A549 (cell line): ENCODE measurements around the gene BRSK2.

Experiments
- MAFK ChIP-seq: fragments of 450-650 bp; IDR thresholded peaks from 2 replicates; pipeline ENCODE4 v1.6.1; 2014; ENCODE audit not compliant: partially characterized antibody
- MAZ ChIP-seq: fragments of 150-350 bp; IDR thresholded peaks from 2 replicates; pipeline ENCODE4 v1.6.1; 2014; ENCODE audit warnings: antibody characterized with exemption, low read depth, low read length, borderline replicate concordance
- NR3C1 ChIP-seq: fragments of >200 bp; sonication (Bioruptor Twin); formaldehyde crosslinking; IDR thresholded peaks from 3 replicates; pipeline ENCODE4 v1.6.1; 2017
- TF ChIP-seq, protein P1 (sequence below): fragments of 200-600 bp; sonication (generic); IDR thresholded peaks from 2 replicates; pipeline ENCODE4 v1.6.1; 2016; ENCODE audit warnings: antibody characterized with exemption, mild to moderate bottlenecking, moderate library complexity
- TF ChIP-seq, protein P2 (sequence below): fragments of >200 bp; sonication (Bioruptor Twin); formaldehyde crosslinking; IDR thresholded peaks from 3 replicates; pipeline ENCODE4 v1.6.1; 2016
- TF ChIP-seq, protein P3 (sequence below): fragments of >200 bp; sonication (Bioruptor Twin); formaldehyde crosslinking; IDR thresholded peaks from 3 replicates; pipeline ENCODE4 v1.5.1; 2016

DNA sequence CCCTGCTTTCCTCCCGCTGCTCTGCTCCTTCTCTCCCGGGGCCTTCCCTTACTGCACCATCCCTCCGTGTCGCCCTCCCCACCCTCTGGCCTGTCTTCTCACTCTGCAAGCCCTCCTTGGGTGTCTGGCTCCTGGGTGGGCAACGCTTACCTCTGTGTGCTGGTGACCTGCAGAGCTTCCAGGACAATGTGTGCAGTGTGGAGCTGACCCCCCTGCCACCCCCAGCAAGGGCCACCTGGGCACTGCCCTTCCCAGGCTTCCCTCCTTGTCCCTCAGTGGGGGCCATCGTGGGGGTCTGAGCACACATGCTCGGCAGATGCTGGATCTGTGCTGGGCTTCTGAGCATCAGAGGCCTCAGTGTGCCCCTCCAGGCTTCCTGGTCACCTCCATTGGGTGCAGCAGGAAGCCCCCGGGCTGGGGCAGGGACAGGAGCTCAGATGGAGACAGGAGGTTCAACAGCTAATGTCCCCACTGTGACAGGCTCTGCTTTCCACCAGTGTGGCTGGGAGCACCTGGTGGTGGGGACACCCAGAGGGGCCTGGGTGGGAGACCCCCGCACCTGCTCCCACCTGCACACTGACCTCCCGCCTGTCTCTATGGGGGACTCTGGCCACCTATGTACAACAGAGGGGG is 7.8 kb upstream of the BRSK2 start:
- no peak for TF ChIP-seq MAZ
- no peak for TF ChIP-seq MAFK
- TF ChIP-seq NR3C1, result no peak
- TF ChIP-seq, protein P1, sequence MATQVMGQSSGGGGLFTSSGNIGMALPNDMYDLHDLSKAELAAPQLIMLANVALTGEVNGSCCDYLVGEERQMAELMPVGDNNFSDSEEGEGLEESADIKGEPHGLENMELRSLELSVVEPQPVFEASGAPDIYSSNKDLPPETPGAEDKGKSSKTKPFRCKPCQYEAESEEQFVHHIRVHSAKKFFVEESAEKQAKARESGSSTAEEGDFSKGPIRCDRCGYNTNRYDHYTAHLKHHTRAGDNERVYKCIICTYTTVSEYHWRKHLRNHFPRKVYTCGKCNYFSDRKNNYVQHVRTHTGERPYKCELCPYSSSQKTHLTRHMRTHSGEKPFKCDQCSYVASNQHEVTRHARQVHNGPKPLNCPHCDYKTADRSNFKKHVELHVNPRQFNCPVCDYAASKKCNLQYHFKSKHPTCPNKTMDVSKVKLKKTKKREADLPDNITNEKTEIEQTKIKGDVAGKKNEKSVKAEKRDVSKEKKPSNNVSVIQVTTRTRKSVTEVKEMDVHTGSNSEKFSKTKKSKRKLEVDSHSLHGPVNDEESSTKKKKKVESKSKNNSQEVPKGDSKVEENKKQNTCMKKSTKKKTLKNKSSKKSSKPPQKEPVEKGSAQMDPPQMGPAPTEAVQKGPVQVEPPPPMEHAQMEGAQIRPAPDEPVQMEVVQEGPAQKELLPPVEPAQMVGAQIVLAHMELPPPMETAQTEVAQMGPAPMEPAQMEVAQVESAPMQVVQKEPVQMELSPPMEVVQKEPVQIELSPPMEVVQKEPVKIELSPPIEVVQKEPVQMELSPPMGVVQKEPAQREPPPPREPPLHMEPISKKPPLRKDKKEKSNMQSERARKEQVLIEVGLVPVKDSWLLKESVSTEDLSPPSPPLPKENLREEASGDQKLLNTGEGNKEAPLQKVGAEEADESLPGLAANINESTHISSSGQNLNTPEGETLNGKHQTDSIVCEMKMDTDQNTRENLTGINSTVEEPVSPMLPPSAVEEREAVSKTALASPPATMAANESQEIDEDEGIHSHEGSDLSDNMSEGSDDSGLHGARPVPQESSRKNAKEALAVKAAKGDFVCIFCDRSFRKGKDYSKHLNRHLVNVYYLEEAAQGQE, result no peak
- TF ChIP-seq, protein P2, sequence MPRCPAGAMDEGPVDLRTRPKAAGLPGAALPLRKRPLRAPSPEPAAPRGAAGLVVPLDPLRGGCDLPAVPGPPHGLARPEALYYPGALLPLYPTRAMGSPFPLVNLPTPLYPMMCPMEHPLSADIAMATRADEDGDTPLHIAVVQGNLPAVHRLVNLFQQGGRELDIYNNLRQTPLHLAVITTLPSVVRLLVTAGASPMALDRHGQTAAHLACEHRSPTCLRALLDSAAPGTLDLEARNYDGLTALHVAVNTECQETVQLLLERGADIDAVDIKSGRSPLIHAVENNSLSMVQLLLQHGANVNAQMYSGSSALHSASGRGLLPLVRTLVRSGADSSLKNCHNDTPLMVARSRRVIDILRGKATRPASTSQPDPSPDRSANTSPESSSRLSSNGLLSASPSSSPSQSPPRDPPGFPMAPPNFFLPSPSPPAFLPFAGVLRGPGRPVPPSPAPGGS, result no peak
- TF ChIP-seq, protein P3, sequence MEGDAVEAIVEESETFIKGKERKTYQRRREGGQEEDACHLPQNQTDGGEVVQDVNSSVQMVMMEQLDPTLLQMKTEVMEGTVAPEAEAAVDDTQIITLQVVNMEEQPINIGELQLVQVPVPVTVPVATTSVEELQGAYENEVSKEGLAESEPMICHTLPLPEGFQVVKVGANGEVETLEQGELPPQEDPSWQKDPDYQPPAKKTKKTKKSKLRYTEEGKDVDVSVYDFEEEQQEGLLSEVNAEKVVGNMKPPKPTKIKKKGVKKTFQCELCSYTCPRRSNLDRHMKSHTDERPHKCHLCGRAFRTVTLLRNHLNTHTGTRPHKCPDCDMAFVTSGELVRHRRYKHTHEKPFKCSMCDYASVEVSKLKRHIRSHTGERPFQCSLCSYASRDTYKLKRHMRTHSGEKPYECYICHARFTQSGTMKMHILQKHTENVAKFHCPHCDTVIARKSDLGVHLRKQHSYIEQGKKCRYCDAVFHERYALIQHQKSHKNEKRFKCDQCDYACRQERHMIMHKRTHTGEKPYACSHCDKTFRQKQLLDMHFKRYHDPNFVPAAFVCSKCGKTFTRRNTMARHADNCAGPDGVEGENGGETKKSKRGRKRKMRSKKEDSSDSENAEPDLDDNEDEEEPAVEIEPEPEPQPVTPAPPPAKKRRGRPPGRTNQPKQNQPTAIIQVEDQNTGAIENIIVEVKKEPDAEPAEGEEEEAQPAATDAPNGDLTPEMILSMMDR, result no peak
